C1 segment of cervical spinal cord (tissue), 14 donors: ENCODE results near the gene ABCB9.
A peak's percentile ranks its signal among the peaks of the same experiment; 100 is the strongest.
"Not testable (repeated sequence)": the region's sequence is repeated elsewhere in the genome, so short reads cannot be mapped to it uniquely, and the experiment has no call there.

Source experiments
- DNase-seq, 14 donors: peaks; one replicate each; lab custom pipeline; 2025; lab: John Stamatoyannopoulos, UW

The ABCB9 gene

DNA sequence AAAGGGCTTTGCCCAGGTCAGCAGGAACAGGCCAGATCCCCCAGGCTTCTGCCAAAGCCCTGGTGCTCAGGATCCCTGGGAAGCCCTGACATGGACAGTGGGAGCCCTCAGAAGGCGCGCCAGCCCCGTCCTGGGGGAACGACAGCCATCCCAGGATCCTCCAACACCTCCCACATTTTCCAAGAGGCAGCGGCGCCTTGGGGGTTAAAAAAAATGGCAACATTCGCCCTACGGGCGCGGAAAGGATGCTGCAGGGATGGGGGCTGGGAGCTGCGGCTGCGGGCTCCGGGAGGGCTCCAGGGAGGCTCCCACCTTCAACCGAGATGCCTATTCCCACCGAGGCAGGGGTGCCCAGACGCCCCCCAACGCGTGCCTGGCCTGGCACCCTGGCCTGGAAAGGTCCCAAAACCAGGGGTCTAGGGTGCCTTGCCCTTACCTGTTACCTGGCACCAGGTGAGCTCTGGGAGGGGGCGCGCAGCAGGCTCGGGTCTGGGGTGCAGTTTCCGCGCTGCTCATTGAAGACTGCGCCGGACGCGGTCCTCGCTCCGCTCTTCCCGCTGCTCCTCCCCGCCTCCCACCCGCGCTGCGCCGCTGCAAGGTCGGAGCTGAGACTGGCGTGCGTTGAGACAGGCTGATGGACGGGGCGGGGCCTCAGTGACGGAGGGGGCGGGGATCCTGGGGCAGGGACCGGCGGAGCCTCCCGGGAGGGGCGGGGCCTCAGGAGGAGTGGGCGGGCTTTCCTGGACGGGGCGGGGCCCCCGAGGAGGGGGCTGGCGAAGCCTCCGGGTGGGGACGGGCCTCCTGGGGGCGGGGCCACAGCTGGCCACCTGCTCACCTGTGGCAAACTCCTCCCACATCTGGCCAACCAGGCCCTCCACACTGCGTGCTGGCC lies at the start of gene ABCB9:
Gene ABCB9, minus strand, starts transcription at position 613 of the 892 bp plus-strand sequence. CDS start 6,228 bp downstream, outside the sequence.
- DNase-seq, result peak; percentile 41 to 93 (median 81)

DNA sequence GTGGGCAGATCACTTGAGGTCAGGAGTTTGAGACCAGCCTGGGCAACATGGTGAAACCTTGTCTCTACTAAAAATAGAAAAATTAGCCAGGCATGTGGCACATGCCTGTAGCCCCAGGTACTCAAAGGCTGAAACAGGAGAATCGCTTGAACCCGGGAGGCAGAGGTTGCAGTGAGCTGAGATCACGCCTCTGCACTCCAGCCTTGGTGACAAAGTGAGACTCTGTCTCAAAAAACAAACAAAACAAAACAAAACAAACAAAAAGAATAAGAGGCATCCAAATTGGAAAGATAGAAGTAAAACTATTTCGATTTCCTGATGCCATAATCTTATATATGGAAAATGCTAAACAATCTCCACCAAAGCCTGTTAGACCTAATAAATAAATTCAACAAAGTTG lies 48.2 kb upstream of the ABCB9 start:
- not testable (repeated sequence) for DNase-seq

DNA sequence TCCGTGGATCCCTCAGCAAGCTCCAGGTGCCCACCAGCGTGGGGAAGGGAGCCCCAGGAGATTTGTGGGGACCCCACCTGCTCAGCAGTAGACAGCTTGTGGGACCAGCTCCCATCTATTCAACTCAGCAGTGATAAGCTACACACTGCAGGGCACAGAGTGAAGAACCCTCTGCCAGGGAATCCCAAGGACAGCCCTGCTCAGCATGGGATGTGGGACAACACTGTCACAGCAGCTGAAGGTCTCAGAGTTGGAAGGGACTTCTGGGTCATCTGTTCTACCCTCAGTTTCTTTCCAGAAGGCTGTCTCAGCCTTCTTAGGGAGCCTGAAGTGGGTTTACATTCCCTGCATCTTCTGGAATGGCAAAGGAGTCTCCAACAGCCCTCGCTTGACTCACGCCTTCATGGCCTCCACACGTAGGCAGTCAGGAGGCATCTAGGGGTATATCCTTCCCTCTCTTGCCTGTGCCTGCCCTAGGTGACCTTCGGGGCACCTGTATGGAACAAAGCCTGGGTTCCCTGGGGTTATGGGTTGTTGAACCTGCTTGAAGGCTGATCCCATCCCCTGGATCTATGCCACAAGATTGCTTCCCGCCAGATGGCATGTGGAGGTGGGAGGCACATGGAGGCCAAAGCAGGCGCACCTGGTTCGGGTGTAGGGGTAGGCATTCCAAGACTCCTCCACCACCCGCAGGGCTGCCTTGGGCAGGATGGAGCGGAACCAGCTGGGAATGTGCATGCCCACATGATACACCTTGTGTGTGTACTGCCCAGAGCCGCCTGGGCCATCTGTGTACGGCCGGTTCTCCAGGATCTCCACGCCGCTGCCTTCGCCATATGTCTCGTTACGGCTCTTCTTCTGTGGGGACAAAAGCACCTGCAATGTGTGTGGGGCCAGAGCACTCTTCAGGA lies 47.2 kb upstream of the ABCB9 start:
- DNase-seq, result peak in 2 of 14 donors; percentile 11 to 95

DNA sequence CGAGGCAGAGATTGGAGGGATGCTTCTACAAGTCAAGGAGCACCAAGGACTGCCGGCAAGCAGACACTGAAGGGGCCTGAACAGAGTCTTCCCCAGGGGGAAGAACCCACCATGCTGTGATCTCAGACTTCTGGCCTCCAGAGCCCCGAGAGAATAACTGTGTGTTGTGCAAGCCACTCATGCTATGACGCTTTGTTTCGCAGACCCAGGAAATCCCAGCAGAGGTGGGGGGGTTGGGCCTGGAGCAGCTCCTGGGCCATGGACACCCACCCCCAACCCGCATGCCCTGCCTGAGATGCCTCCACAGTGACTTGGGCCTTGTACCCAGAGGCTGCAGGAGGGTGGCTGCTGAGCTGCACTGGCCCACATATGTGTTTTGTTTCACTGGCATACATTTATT lies 45.4 kb upstream of the ABCB9 start:
- DNase-seq, result no peak

DNA sequence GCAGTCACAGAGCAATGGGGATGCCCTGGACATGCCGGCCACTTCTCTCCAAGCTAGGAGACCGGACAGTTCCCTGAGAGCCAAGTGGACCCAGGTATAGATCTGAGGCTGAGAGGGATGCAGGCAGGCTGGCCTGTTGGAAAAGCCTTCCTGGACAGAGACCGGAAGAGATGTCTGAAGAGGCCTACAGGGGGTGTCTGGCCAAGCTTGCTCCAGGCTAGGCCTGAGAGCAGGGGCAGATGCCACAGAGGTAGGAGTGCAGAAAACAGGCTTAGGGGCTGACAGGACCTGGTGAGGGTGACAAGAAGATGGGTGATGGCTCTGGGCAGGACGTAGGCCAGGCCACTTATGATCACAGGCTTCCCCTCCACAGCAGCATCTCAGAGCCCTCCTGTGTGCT lies 44.4 kb upstream of the ABCB9 start:
- no peak for DNase-seq

- DNase-seq, result no peak
These were observed 43.8 kb upstream of the ABCB9 start for GRCh38 chr12:123010110-123010509.

DNA sequence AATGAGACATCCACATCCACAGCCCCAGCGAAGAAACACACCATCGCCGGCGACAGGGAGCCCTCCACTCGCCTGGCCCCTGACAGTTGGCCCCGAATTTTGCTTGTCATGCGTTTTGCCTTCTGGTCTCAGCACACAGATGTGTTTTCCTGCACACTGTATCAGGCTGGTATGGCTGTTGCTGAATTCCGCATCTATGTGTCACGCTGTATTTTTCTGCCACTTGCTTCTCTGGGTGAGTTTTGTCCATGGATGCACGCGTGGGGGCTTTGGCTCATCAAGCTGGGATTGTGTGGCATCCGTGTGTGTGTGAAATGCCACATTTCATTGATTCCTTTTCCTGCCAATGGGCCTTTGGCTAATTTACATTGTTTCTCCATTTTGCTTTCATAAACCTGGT lies 40.7 kb upstream of the ABCB9 start:
- no peak for DNase-seq

- DNase-seq, result no peak
These were observed 38.9 kb upstream of the ABCB9 start for GRCh38 chr12:123005081-123005626.

DNA sequence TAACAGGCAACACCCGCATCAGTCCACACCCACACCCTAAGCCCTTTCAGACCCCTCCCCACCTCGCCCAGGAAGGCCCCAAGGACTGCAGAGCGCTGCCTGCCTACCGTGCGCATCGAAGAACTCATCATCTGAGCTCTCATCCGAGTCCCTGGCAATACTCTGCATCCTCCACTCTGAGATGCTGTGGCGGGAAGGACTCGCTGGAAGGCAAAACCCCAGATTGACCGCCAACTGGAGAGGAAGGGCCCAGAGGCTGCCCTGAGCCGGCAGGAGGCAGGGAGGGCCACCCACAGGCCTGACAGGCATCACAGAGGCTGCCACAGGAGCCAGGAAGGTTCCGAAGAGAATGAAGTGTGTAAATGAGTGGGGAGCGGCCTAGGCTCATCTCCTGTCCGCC lies 38.0 kb upstream of the ABCB9 start:
- DNase-seq, result no peak

- no peak for DNase-seq
These were observed 37.0 kb upstream of the ABCB9 start for GRCh38 chr12:123003257-123003656.

- DNase-seq, result no peak
These were observed 35.2 kb upstream of the ABCB9 start for GRCh38 chr12:123001464-123001863.

DNA sequence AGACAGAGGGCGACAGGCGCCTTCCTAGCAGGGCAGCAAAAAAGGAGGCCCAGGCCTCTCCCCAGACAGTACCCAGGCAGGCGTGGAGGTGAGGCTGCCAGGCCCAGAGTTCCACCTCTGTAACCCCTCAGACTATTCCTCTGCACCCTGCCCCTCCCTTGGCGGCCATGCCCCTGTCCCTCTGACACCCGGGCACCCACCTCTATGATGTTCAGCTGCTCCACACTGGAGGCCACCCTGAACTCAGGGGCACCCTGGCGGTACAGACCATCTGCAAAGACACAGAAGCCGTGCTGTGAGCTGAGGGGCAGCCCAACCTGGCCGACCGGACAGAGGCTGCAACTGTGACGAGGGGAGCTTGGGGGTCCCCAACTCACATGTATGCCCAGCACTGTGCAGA lies 34.3 kb upstream of the ABCB9 start:
- DNase-seq, result no peak

DNA sequence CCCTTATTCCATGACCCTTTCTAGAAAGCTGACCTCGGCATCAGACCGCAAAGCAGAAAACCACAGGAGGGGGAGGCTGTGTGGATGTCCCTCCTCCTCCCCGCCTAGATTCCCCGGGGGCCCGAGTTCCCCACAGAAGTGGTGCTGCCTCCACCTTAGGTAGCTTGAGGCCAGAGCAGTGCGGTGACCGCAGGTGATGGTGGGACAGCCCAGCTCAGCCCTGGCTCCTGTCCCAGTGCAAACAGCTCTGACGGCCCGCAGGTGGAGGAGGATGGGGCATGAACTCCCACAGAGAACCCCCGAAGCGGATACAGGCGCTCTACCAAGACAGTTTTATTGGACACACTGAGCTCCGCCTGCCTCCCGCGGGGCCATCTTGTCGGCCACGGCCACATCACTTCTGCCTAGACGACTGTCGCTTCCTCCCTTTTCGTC lies 33.7 kb upstream of the ABCB9 start:
- DNase-seq, result no peak

DNA sequence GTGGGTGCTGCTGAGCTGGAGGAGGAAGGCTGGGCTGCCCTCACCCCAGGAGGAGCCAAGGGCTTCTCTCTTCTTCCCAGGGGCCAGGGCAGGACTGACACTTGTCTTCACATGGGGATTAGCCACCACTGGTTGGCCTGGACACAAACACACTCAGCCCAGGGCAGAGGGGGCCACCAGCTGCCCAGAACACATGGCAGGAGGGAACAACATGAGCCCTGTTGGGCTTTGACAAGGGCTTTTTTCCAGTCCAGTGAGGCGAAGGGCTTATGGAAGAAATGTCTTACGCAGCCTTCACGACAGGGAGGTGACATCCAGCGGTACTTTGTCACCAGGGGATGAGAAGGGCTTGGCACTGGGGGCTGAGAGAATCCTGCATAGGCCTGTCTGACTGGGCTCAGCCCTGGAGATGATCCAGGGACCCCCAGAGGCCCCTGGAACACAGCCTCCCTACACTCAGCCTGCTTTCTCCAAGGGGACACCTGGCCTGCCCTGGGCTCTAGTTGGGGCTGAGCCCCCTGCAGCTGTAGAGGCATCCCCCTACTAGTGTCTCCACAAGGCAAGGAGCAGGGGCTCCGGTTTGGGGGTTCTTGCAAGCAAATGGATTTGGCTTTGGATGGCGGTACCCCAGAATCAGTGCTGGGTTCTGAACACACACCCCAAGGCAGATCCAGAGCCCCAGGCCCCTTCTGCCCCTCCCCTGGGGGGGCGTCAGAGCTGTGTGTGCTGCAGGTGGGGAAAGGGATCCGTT lies 33.1 kb upstream of the ABCB9 start:
- peak in 4 of 14 donors; percentile 12 to 69 (median 23) for DNase-seq

GRCh38 chr12:122998316-122998715 lies 32.1 kb upstream of the ABCB9 start:
- DNase-seq, result no peak

GRCh38 chr12:122997343-122998250 lies 31.3 kb upstream of the ABCB9 start:
- DNase-seq, result no peak

- DNase-seq, result no peak
These were observed 30.5 kb upstream of the ABCB9 start for GRCh38 chr12:122996621-122997342.

GRCh38 chr12:122996188-122996601 lies 29.9 kb upstream of the ABCB9 start:
- DNase-seq, result no peak

GRCh38 chr12:122995503-122996187 lies 29.4 kb upstream of the ABCB9 start:
- peak in 2 of 14 donors; percentile 25 to 38 for DNase-seq
